Brain microvascular endothelial cell (primary cell): Measurements from ENCODE around the gene SCUBE1.

Experiments
- DNase-seq: peaks from one replicate; pipeline ENCODE4 v3.0.0-alpha.2; 2020
- H3K27ac ChIP-seq: fragments of 250-450 bp; sonication (Bioruptor Pico); 2 replicates; pipeline ENCODE4 v1.5.1; 2020; ENCODE audit warnings: mild to moderate bottlenecking, moderate library complexity
- H3K27me3 ChIP-seq: fragments of 250-450 bp; sonication (Bioruptor Pico); replicated peaks from 2 replicates; pipeline ENCODE4 v1.5.1; 2020; ENCODE audit warnings: mild to moderate bottlenecking
- H3K36me3 ChIP-seq: fragments of 250-450 bp; sonication (Bioruptor Pico); replicated peaks from 2 replicates; pipeline ENCODE4 v1.5.1; 2020; ENCODE audit warnings: mild to moderate bottlenecking
- H3K4me3 ChIP-seq: 2 replicates; pipeline ENCODE4 v1.5.1; 2011; ENCODE audit warnings: low read depth, mild to moderate bottlenecking, control low read depth, low read length, moderate library complexity
- CTCF ChIP-seq: IDR thresholded peaks from 2 replicates; pipeline ENCODE4 v1.5.1; 2011; ENCODE audit warnings: low read depth, mild to moderate bottlenecking, moderate library complexity, low read length, control low read depth, inconsistent platforms; ENCODE audit errors: missing control alignments
- in situ Hi-C: cut with HindIII; loops from 2 replicates; pipeline ENCODE4 v1.10.0; 2017; ENCODE audit warnings: low sequenced_read_pairs, low pct_ligation_motif_present

SCUBE1 gene

DNA sequence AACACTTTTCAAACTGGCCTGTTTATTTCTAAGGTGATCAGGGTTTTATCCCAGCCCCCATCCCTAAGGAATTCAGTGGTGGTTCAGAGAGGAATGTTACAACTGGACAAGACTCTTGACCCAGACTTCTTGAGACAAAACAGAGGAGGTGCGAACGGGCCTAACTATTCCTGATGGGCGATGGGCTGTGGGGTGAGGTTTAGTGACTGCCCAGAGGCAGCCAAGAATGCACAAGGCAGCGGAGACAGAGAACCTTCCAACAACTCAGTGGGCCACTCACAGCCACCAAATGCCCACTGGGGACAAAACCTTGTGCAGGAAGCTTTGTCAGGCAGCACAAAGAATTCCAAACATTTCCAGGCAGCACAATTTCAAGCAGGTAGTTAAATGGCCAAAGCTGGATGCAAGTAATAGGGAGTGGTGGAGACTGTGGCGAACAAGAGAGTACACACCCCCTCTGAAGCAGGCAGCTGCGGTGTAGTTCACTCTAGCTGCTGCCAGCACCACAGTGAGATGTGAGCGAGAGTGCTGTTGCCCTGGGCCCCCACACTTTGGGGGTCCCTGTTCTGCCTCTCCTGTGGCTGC is 29.2 kb downstream of the SCUBE1 start:
- H3K36me3 ChIP-seq, result no peaks in the 10 kb centered on the region
- TF ChIP-seq CTCF, result no peak
- H3K4me3 ChIP-seq, result no peak overlapping the region
- in situ Hi-C loops, result no loop called here
- H3K27ac ChIP-seq, result no peak overlapping the region
- DNase-seq, result no peak
- H3K27me3 ChIP-seq, result peaks cover 5% of the 10 kb centered on the region

- Histone ChIP-seq H3K27ac (no peak overlapping the region), H3K27me3 (peaks cover 5% of the 10 kb centered on the region), H3K36me3 (no peaks in the 10 kb centered on the region), H3K4me3 (no peak overlapping the region)
- no peak for TF ChIP-seq CTCF
- in situ Hi-C loops, result no loop called here
- no peak for DNase-seq
Measured at GRCh38 chr22:43313244-43313889, 29.8 kb downstream of the SCUBE1 start.

GRCh38 chr22:43312608-43313007 is 30.6 kb downstream of the SCUBE1 start:
- no peak overlapping the region for H3K4me3 ChIP-seq
- no peak overlapping the region for H3K27ac ChIP-seq
- no peaks in the 10 kb centered on the region for H3K36me3 ChIP-seq
- peaks cover 5% of the 10 kb centered on the region for H3K27me3 ChIP-seq
- in situ Hi-C loops, result no loop called here
- DNase-seq, result no peak
- no peak for TF ChIP-seq CTCF

- no peak for TF ChIP-seq CTCF
- H3K36me3 ChIP-seq, result no peaks in the 10 kb centered on the region
- H3K4me3 ChIP-seq, result no peak overlapping the region
- H3K27me3 ChIP-seq, result peaks cover 3% of the 10 kb centered on the region
- DNase-seq, result no peak
- H3K27ac ChIP-seq, result no peak overlapping the region
- in situ Hi-C loops, result no loop called here
Measured at GRCh38 chr22:43310798-43311197, 32.4 kb downstream of the SCUBE1 start.

DNA sequence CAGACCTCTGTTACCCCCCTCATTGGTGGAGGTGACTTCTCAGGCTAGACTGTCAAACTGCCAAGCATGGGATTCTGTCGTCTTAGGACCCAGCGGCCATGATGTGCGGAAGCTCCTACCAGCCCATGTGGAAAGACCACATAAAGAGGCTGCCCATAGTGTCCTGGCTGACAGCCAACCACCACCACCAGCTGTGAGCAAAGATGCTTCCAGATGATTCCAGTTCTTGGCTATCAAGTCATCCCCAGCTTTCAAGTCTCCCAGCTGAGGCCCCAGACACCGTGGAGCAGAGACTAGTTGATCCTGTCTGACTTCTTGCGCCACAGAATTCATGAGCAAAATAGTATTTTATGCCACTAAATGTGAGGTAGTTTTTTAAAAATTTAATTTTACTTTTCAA is 32.9 kb downstream of the SCUBE1 start:
- in situ Hi-C loops, result no loop called here
- Histone ChIP-seq H3K36me3 (no peaks in the 10 kb centered on the region), H3K27me3 (peaks cover 3% of the 10 kb centered on the region), H3K27ac (no peak overlapping the region), H3K4me3 (no peak overlapping the region)
- DNase-seq, result no peak
- TF ChIP-seq CTCF, result no peak

DNA sequence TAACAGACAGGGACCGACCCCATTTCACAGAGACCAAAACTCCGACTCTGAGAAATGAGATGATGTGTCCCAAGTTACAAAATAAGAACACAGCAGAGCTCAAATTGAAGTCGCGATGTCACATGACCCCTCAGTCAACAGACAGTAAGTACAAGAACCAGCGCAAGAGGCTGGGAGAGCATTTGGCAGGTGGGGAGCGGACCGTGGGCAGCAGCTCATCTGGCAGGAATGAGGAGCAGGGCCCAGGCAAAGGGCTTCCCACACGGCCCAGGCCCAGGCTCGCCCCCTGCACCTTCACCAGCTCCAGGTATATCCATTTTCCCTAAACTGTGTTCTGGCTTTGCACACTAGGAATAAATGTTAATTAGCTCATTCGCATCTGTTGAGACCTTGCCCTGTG is 34.3 kb downstream of the SCUBE1 start:
- Histone ChIP-seq H3K27me3 (peaks cover 3% of the 10 kb centered on the region), H3K27ac (no peak overlapping the region), H3K36me3 (no peaks in the 10 kb centered on the region), H3K4me3 (no peak overlapping the region)
- no peak for DNase-seq
- no peak for TF ChIP-seq CTCF
- in situ Hi-C loops, result no loop called here
